Stimulated activated CD8-positive, alpha-beta memory T cell treated with anti-CD3 and anti-CD28 coated beads, Interleukin-7, amount 100 ng/mL, for 1 hour (primary cell): Measurements from ENCODE around the gene INF2.
A peak's percentile ranks its signal among the peaks of the same experiment; 100 is the strongest.

ENCODE experiments used
- DNase-seq, 2 donors: peaks; one replicate each; pipeline ENCODE4 v3.0.0-alpha.2; 2020; ENCODE audit warnings: low read depth in 2 of 2

INF2 gene

DNA sequence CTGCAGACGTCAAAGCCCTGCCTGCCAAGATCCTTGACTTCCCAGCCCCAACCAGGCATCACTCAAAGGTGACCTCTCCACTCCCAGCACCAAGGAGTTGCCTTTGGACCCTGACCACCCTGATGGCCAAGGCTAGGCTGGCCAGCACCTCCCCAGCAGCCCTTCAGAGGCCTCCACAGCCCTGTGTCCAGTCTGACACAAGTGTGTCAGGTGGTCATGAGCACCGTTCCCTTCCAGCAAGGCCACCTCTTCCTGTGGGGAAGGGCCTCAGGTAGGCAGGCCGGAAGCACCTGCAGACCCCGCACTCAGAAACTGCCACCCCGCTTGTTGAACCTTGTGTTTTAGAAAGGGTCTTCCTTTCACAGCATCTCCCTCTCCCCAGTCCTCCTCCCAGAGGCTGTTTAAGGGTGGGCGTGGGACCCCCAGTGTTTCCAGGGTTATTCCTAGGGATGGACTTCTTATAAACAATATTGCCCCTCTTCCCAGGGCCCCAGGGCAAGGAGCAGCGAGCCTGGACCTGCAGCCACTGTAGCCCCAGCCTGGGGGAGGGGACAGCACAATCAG is 13.2 kb upstream of the INF2 start:
- no peak for DNase-seq

DNA sequence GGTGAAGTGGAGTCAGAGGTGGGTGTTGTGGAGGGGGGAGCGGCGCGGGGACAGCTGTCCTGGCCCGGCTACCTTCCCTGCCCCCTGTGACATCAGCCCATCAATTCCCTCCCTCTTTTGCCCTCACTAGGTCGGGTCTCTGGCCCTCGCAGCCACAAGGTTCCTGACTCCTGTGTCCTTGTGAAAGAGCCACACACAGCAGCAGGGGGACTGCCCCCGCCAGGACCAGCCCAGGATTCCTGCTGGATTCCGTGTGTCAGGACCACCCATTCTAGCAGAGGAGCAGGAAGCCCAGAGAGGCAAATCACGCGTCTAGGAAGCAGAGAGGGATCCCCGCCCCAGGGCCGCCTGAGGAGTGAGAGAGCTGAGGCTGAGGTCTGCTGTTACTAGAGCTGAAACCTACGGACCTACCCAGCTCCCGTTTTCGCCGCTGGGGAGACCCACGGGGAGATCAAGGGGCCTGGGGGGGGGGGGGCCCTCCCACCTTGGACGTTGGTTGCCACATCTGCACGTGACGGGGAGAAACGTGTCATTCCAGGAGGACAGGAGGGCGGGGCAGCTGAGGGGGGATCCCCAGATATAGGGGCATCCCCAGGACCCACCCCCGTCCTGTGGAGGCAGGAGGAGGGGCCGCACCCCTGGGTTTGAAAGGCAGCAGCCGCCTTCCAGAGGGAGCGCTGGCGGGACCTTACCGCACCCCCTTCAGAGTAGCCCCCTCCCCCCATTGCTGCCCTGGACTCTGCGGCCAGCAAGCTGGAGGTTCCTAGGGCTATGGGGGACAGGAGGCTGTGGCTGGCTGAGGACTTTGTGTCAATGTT is 12.5 kb upstream of the INF2 start:
- DNase-seq: no peak

DNA sequence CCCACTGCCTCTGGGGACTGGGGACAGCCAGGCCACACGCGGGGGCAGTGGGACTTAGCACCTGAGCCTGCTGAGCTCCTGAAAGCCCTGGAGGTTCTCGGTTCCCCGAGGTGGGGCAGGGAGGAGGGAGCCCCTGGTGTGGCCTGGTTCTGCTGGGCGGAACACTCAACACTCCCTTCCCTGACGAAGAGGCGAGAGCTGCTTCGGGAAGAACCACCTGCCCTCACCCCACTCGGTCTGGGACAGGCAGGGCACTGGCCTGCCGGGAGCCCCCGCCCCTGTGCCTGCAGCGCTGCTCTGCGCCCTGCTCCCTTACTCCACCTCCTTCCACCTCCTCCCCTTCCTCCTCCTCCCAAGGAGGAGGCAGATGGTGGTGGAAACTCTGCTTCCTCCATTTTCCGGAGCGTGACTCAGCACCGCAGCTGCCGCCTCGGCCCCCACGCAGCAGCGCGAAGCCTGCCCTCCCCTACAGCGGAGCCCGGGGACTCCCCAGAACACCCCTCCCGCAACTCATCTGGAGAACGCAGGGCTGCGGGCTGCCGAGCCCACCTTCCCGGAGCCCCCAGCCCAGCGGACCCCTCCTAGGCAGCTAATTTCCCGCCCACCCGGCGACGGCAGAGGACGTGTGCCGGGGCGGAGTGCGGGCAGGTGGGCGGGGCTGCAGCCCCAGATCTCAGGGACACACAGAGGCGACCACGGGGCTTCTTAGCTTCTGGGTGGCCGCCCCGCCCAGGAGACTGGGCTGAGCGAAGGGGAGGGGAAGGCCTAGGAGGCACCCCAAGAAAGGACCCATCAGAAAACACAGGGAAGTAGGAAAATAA is 11.7 kb upstream of the INF2 start:
- DNase-seq: peak; percentile 34 to 42

DNA sequence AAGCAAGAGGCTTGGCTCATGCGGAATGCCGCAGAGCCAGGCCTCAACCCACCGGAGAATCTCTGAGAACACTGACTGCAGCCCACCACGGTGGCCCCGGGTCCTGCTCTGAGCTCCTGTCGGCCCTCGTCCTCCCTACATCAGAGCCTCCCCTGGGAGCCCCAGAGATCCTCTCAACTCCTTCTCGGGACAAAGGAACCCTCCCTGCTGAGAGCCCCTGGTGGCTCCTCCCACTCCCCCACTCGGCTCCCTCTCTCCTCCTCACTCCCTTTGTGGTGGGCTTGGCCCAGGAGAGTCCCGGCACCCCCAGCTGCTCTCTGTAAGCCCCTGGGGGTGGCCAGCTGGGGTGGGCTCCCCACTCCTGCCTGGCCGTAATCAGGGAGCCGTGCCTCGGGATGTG is 11.1 kb upstream of the INF2 start:
- no peak for DNase-seq

DNA sequence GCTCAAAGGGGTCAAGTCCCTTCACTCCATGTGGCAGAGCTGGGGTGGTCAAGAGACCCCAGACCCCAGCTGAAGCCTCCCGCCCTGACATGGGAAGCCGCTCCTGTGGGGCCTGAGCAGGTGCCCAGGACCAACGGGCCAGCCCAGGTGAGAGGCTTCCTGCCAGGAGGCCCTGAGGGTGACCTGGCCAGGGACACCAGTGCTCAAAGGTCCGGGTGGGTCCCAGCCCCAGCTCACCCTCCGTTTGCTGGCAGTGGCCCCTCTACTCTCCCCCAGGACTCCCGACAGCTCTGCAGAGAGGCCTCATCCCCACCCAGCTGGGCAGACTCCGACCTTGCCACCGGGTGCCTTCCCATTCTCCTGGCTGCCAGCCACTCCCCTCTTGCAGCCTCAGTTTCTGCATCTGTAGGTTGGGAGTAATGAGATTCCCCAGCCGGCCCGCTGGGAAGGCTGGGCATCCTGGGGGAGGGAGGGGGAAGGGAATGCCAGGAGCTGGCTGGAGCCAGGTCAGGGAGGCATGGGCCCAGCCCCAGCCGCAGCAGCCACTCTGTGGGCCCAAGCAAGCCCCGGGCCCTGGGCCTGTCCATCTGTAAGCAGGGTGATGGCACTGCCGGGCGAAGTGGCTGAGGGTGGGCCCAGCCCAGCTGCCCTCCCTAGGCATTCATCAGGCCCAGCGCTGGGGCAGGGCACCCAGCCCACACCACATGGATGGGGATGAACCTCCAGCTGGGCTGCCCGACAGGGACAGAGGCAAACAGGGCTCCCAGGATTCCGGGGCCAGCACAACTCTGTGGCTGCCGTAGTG is 10.3 kb upstream of the INF2 start:
- no peak for DNase-seq

DNA sequence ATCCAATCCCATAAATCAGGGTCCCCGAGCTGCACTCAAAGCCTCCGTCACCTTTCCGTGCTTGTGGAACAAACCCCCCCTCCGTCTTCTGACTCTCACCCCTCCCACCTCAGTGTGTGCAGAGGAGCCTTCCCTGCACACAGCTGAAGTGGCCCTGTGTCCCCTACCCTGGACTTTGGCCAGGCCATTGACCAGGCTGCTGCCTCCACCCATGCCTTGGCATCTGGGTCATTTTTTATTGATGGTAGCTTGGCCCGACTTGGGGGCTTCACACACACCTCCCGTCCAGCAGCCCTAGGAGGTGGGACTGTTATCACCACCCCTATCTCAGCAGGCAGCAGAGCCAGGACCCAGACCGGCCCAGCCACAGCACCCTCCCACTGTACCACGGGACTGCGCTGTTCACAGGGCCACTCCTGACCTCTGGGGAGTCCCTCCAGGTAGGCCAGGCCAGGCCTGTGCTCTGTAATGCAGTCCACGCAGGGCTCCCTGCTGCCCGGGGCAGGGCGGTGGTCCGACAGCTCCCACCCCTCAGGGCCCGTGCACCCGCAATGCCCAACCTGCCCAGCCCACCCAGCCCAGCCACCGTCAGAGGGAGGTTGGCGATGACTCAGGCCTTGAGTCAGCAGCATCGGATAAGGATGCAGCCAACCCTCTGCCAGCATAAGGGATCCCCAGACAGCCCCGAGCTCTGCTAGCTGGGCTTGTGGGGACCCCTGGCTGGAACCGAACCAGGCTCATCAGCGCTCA is 9.2 kb upstream of the INF2 start:
- no peak for DNase-seq

DNA sequence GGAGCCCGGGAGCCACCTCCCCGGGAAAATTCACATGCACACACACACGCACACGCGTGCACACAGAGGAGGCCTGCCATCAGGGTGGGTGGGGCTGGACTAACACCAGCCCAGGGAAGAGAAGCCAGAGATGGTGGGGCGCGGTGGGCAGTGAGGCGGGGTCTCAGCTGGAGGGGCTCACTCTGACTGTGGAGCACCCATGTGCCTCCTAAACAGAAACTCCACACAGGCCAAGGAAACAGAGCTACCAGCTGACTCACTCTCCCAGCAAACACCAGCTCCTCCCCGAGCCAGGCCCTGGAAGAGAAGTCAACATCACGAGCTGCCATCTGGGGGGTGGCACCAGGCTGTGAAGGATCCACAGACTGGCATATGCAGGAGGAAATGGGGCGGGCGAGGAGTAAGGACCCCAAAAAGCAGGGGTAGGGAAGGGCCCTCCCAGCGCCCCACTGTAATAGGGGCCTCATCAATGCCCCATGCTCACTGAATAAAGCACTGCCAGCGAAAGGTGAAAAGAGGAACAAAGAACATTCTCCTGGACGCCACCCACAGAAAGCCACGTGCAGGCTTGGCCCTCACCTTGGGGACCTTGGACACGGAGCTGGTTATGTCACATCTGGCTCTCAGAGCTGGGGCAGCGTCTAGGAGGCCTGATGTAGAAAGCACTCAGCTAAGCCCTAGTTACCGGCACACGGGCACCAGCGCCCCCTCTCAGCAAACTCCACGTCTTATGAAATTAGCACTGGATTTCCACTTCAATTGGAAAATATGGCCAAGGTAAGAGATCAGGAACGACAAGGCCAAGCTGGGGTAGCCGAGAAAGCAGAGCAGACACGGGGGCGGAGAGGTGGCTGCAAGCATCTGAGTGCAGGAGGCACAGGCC is 8.4 kb upstream of the INF2 start:
- DNase-seq: no peak

DNA sequence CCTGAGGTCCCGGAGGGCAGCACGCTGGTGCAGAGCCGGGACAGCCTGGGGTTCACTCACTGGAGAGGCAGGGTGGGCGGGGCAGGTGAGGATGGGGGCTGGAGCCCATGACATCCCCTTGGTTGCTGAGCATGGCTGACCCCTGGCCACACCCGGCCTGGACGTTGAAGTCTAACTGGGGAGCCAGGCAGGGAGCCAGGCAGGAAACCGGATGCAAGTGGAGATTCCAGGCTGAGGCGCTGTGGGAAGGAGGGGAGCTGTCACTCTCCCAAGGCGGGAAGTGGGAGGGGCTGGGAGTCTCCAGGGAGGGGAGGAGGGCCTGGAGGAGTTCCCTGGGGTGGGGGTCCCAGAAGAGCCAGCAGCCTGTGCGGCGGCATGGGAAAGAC is 7.7 kb upstream of the INF2 start:
- DNase-seq: no peak

DNA sequence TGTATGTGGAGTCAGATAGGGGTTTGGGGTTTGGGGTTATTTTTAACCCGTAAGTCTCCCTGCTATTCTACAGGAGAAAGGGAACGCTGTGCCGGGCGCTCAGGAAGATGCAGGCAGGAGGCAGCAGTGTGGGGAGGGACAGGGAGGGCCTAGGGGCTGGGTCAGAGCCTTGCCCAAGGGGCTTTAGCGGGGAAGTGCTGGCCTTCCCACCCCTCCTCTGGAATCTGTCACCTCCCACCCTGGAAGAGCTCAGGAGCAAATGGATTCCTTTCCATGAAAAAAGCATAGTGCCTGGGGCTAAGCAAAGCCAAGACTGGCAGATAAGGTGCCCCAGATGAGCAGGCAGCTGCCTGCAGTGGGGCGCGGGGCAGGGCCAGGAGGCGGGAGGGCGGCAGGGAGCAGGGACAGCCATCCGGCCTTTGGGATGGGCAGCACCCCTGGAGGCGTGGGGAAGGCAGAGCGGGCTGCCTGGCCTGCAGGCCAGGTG is 7.3 kb upstream of the INF2 start:
- no peak for DNase-seq

DNA sequence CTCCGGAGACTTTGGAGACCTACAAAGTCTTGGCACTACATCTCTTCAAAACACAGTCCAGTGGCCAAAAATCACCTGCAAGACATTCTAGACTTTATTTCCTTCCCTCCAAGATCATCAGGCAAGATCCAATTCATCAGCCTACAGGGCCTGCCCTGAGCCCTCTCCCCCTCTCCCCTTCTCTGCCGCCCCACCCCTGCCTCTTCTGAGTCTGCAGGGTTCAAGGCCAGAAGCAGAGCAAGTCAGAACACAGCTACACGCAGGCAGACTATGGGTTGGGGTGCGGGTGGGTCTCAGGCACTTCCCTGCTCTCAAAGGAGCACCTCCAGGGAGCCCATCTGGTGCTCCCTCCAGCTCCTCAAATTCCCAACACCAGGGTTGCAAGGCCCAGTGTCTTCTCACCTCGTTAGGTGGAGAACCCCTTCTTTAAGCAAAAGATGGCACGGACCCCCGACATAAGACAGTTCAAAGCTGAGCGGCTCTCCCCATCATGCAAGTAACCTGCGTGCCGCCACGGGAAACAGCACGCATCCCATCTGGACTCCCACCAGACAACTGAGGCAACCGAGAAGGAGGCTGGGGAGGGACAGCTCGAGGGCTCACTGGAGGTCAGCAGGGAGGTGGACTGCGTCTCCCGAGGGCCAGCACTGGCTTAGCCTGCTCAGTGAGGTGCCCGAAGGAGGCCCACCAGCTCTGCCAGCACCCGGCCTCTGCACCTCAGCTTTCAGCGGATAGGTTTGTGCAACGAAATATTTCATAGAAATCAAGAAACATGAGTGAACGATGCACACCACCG is 5.6 kb upstream of the INF2 start:
- DNase-seq: no peak

DNA sequence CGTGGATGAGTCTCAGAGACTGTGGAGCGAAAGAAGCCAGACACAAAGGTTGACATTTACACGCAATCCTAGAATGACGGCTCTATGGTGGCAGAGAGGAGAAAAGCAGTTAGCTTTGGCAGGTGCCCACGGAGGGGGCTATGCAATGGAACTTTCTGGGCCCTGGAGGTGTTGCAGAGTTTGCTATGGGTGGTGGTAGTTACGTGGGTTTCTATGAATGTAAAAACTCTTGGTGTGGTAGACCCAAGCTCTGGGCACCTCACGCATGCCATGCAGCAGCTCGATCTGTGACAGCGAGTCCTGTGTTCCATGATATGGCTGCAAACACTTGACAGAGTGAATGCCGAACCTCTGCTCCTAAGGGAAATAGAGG is 5.0 kb upstream of the INF2 start:
- no peak for DNase-seq

DNA sequence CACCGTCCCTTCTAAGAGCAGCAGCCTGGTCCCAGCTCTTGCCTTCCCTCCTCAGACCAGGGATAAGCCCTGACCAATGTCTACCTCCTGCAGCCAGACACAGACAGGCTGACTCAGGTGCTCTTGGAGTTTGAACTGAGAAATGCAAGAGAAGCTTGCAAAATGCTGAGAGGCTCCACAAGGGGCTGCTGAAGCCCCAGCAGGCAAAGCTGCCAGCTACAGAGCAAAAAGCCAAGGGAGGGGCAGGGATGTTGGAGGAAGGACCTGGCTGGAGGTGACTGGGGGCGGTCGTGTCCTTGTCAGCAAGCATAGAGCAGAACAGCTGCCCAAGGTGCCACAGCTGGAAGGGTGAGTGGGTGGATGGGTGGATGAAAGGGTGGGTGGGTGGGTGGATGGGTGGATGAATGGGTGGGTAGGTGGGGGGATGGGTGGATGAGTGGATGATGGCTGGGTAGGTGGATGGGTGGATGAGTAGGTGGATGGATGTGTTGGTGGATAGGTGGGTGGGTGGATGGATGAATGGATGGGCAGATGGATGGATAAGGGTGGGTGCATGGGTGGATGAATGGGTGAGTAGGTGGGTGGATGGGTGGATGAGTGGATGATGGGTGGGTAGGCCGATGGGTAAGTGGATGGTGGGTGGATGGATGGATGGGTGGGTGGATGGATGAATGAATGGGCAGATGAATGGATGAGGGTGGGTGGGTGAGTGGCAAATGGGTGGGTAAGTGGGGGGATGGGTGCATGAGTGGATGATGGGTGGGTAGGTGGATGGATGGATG is 4.0 kb upstream of the INF2 start:
- DNase-seq: no peak

DNA sequence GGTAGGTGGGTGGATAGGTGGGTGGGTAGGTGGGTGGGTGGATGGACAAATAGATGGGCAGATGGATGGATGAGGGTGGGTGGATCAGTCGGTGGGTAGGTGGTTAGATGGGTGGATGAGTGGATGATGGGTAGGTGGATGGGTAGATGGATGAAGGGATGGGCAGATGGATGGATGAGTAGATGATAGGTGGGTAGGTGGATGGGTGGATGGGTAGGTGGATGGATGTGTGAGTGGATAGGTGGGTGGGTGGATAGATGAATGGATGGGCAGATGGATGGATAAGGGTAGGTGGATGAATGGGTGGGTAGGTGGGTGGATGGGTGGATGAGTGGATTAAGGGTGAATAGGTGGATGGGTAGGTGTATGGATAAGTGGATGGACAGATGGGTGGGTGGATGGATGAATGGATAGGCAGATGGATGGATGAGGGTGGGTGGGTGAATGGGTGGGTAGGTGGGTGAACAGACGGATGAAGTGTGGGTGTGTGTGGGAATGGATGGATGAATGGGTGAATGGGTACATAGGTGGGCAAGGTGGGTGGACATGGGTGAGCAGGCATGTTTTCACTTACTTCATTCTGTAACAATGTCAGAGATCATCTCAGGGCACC is 3.3 kb upstream of the INF2 start:
- DNase-seq: no peak

DNA sequence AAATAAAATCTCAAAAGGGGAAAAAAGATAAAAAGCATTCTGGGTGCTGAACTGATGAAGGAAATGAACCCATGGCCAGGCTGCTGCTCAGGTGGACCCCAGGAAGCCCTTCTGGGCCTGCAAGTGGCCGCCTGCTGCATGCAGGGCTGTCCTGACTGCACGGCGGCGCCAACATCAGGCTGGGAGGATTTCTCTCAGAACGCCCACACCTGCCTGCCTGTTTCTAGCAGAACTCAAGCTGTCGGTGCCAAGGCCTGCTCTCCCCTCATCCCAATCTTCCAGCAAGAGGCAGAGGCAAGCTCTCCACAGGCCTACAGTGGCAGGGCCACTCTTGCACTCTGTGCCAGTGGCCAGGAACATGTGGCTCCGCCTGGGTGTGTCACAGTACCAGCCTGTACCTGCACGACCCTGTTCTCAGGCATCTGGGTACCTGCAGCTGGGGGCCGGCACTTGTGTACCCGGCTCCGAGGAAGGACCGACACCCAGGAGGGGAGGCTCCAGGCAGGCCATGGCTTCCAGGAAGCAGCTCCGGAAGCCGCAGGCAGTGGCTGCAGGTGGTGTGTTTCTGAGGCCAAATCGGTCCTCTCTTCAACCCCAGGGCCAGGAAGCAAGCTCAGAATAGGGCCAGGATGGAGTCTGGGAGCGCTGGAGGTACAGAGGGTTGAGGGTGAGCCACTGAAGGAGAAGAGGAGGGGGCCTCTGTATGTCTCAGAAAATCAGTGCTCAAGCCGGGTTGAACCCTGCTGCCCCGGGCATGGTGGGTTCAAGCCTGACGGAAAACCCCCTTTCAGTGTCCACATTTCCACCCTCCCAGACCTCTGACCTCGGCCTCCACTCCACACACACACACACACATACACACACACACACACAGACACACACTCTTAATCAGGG is 2.5 kb upstream of the INF2 start:
- DNase-seq: no peak

DNA sequence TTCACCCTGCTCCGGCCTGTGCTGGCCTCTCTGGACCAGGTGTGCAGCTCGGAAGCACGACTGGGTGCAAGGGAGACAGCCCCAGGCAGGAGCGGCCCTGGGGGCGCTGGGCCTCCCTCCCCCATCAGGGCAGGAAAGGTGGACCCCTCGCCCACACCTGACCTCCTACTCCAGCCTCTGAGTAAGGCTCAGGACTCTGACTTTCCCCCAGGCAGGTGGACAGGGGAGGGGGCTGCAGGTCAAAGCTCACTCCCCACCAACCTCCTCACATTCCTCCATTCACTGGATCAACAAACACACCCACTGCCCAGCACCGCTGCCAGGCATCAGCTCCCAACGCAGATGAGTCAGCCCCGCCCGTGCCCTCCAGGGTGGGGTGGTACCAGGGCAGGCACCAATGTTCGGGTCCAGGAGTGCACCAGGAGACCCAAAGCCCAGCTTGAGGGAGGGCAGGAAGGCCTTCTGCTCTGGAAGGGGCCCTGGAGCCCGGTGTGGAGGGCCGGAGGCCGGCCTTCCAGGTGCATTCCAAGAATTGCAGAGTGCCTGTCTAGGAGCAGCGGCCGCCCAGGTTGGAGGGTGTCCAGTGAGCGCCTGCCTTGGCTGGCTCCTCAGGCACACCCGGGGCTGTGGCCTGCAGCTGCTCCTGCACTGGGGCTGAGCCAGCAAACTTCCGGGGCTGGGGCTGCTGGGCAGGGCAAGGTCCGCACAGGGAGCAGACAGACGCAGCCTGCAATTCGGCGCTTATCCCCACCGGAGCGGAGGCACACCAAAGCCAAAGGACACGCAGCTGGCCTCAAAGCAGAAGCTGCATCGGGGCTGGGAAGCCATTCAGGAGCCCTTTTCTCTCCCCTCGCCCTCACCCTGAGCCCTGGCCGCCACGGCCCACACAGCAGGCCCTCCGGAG is 1.6 kb upstream of the INF2 start:
- DNase-seq: no peak

DNA sequence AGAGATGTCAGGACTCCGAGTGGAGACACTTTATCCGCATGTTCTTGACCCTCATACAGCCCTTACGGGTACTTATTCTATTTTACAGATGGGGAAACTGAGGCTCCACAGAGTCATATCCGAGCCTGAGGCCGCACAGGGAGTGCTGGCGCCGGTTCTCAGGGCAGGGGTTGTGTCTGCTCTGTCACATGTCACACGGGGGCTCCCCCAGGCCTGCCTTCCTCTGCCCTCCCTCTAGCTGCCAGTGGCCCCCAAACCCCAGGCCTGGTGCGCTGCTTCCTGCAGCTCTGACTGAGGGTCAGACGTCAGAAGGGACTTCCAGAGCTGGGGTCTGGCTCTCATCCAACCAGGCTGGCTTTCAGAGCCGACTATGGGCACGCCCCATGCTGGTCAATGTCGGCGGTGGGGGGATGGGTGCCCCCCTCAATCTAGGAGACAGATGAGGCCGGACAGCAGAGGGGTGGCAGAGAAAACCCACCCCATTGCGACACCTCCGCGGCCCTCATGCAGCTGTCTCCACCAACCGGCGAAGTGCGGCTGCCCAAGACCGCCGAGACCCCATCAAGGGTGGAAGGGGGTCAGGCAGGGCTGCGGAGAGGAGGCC is 811 bp upstream of the INF2 start:
- no peak for DNase-seq
